Measurements from ENCODE around the gene SIGLEC8. TPM values are rescaled to one million over a fixed set of nuclear protein-coding genes. Genes with fewer than 3 reads are reported as not detected.

The SIGLEC8 gene
- total and polyA plus RNA-seq, 2 of the 4 experiments (the other 2 are of a cell fraction) = not detected

GRCh38 chr19:51477344-51477743 is 19.1 kb upstream of the SIGLEC8 start:
- H2AFZ ChIP-seq (replicated peaks; ENCODE audit: low read length, poor library complexity) = no peak overlapping the region
- DNase-seq = no peak
- no peaks in the 10 kb centered on the region for H4K20me1 ChIP-seq (ENCODE audit: insufficient read depth, low read length)
- no peak overlapping the region for H3K14ac ChIP-seq (replicated peaks; ENCODE audit: low read depth, low read length)
- no peak overlapping the region for H3K23ac ChIP-seq (ENCODE audit: low read depth, low read length)
- no peak overlapping the region for H2BK120ac ChIP-seq (ENCODE audit: low read depth, low read length)
- H3K18ac ChIP-seq (ENCODE audit: low read depth, low read length) = no peak overlapping the region
- H4K8ac ChIP-seq (ENCODE audit: low read depth in 2 of 2, low read length in 2 of 2) = no peak overlapping the region
- no peaks in the 10 kb centered on the region for H3K36me3 ChIP-seq (ENCODE audit: control insufficient read depth, insufficient read depth, low read length)
- no peak overlapping the region for H3K9ac ChIP-seq (ENCODE audit: low read depth, low read length)
- H3K27ac ChIP-seq (ENCODE audit: insufficient read depth, low read length) = no peak overlapping the region
- no peak overlapping the region for H4K91ac ChIP-seq (ENCODE audit: insufficient read depth, low read depth, low read length)
- H4K5ac ChIP-seq (ENCODE audit: low read depth, low read length) = no peak overlapping the region
- ChIA-PET CTCF (no interaction called here), POLR2A (ENCODE audit: unreplicated experiment) (no interaction called here)
- intact Hi-C loops (cut with micrococcal nuclease) (no loop called here), in situ Hi-C loops (cut with MboI; ENCODE audit: low sequenced_read_pairs) (no loop called here), dilution Hi-C loops (cut with HindIII; ENCODE audit: low sequenced_read_pairs, unreplicated experiment) (no loop called here)
- no peak overlapping the region for H2AK9ac ChIP-seq (replicated peaks; ENCODE audit: low read depth, low read length, poor library complexity)
- H3K4ac ChIP-seq (ENCODE audit: low read depth, low read length) = no peak overlapping the region
- H3K4me1 ChIP-seq (ENCODE audit: control insufficient read depth, insufficient read depth, low read length) = no peaks in the 10 kb centered on the region
- H2BK20ac ChIP-seq (ENCODE audit: low read depth, low read length) = no peak overlapping the region
- H3K4me2 ChIP-seq (ENCODE audit: low read depth, low read length) = no peak overlapping the region
- H2AK5ac ChIP-seq (ENCODE audit: low read depth, low read length) = no peak overlapping the region
- H3K56ac ChIP-seq (ENCODE audit: extremely low read depth, insufficient read depth, low read length) = no peak overlapping the region
- H2BK15ac ChIP-seq (ENCODE audit: low read depth, low read length) = no peak overlapping the region
- H3K9me1 ChIP-seq (ENCODE audit: insufficient read depth, low read length) = no peaks in the 10 kb centered on the region
- no peaks in the 10 kb centered on the region for H3K27me3 ChIP-seq (ENCODE audit: control insufficient read depth, insufficient read depth, low read length)
- no peaks in the 10 kb centered on the region for H3K79me1 ChIP-seq (ENCODE audit: low read depth in 1 of 2, low read length in 2 of 2)
- no peak overlapping the region for H3K4me3 ChIP-seq (ENCODE audit: insufficient read depth, low read depth, low read length)
- ATAC-seq (ENCODE audit: low read depth) = no peak
- 67% methylated on average over 1 of the region's 5 CpGs; no CpG with 5 or more reads in 1 of the 2 experiments for WGBS, 2 experiments (ENCODE audit: extremely low coverage in 2 of 2, insufficient read length in 1 of 2)
- BruUV-seq (replicated peaks) = no TSS peak
- H2BK5ac ChIP-seq (ENCODE audit: low read depth, low read length, poor library complexity, severe bottlenecking) = no peak overlapping the region
- no peak for TF ChIP-seq POLR2A (IDR thresholded peaks at IDR 0.05; ENCODE audit: low read depth, low read length)
- TF ChIP-seq SMC3 (IDR thresholded peaks at IDR 0.05; ENCODE audit: low read depth, low read length) = no peak
- no peak for TF ChIP-seq NFE2L2 (IDR thresholded peaks at IDR 0.05; ENCODE audit: low read depth, low read length)
- no peak for TF ChIP-seq CEBPB (IDR thresholded peaks at IDR 0.05; ENCODE audit: low read depth, low read length)
- TF ChIP-seq FOS (IDR thresholded peaks at IDR 0.05; ENCODE audit: low read depth, low read length) = no peak
- no peak for TF ChIP-seq MAFK (IDR thresholded peaks at IDR 0.05; ENCODE audit: low read depth, low read length)
- TF ChIP-seq MAZ (IDR thresholded peaks at IDR 0.05; ENCODE audit: borderline replicate concordance, low read depth, low read length) = no peak
- TF ChIP-seq, protein P1, sequence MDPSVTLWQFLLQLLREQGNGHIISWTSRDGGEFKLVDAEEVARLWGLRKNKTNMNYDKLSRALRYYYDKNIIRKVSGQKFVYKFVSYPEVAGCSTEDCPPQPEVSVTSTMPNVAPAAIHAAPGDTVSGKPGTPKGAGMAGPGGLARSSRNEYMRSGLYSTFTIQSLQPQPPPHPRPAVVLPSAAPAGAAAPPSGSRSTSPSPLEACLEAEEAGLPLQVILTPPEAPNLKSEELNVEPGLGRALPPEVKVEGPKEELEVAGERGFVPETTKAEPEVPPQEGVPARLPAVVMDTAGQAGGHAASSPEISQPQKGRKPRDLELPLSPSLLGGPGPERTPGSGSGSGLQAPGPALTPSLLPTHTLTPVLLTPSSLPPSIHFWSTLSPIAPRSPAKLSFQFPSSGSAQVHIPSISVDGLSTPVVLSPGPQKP (IDR thresholded peaks at IDR 0.05; ENCODE audit: borderline replicate concordance, low read depth, low read length) = no peak
- no peak for TF ChIP-seq RAD21 (IDR thresholded peaks at IDR 0.05; ENCODE audit: low read length)
- H3K9me3 ChIP-seq (ENCODE audit: control insufficient read depth, insufficient read depth, low read length) = peaks cover 10% of the 10 kb centered on the region; the same call in 1 of the 2 replicates

Data from IMR-90 (cell line).